Mucosa of descending colon (tissue), 3 donors: ENCODE measurements around the gene RAB26. TPM values are rescaled to one million over a fixed set of nuclear protein-coding genes. Genes with fewer than 3 reads are reported as not detected.

Source experiments
- ATAC-seq: fragments of 200-7000 bp; cut with Tn5 transposase; one replicate; pipeline ENCODE4 v1.9.1; 2020; ENCODE audit warnings: mild to moderate bottlenecking, moderate library complexity
- DNase-seq, 3 donors: peaks; one replicate each; pipeline ENCODE4 v3.0.0-alpha.2; 2020
- H3K36me3 ChIP-seq: fragments of 200-600 bp; one replicate; pipeline ENCODE4 v1.8.0; 2021; ENCODE audit warnings: low read depth, mild to moderate bottlenecking
- H3K4me1 ChIP-seq: fragments of 200-600 bp; one replicate; pipeline ENCODE4 v1.8.0; 2021; ENCODE audit warnings: low read depth, mild to moderate bottlenecking
- H3K4me3 ChIP-seq: fragments of 200-600 bp; one replicate; pipeline ENCODE4 v1.8.0; 2021; ENCODE audit warnings: mild to moderate bottlenecking
- H3K9me3 ChIP-seq: fragments of 200-600 bp; one replicate; pipeline ENCODE4 v1.8.0; 2021; ENCODE audit warnings: mild to moderate bottlenecking
- CTCF ChIP-seq: fragments of 200-600 bp; IDR thresholded peaks from one replicate; pipeline ENCODE4 v1.8.0; 2022; ENCODE audit warnings: antibody characterized with exemption, mild to moderate bottlenecking
- intact Hi-C, 2 donors: fragments of 100-400 bp; cut with DNase I in 1 of 2; cut with micrococcal nuclease in 1 of 2; formaldehyde crosslinking; loops; one replicate each; pipeline versions ENCODE4 v1.11.0 to v1.11.1; 2022; cut with DNase I, micrococcal nuclease
- total RNA-seq, 3 donors: library from RNA; stranded (reverse); fragmentation: NEBNext Ultra II Directional in 2 of 3; extraction: Animal tissue kit (Norgen Biotek cat#: 25700) in 2 of 3; gene quantifications; one replicate each; pipeline versions ENCODE4 v1.2.1 to v1.2.4, GENCODE V29; 2021 to 2023
- donor health status: DM: no; HTN: no; CAD: no; lungs with moderate emphysema.
- donor health status: DM: no; HTN: no; CAD: no.
- donor health status: DM: no; HTN: yes; CAD: no.

The RAB26 gene
- total RNA-seq, 3 donors from 2014 or later: 3.8 to 28.3 (median 15.7) TPM

DNA sequence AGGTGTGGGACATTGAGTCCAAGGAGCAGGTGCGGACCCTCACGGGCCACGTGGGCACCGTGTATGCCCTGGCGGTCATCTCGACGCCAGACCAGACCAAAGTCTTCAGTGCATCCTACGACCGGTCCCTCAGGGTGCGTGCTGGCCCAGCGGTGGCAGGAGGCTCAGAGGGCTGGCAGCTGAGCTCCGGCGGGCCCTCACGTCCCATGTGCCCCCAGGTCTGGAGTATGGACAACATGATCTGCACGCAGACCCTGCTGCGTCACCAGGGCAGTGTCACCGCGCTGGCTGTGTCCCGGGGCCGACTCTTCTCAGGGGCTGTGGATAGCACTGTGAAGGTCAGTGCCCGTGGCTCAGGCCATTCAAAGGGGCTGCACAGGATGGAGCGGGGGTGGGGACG lies 27.6 kb downstream of the RAB26 start:
- Histone ChIP-seq H3K4me1 (no peaks in the 10 kb centered on the region), H3K36me3 (peaks cover 3% of the 10 kb centered on the region), H3K9me3 (no peaks in the 10 kb centered on the region), H3K4me3 (no peak overlapping the region)
- DNase-seq: no peak
- ATAC-seq: no peak
- no peak for TF ChIP-seq CTCF
- intact Hi-C loops: no loop called here

- Histone ChIP-seq H3K4me1 (no peaks in the 10 kb centered on the region), H3K36me3 (peaks cover 3% of the 10 kb centered on the region), H3K4me3 (no peak overlapping the region), H3K9me3 (no peaks in the 10 kb centered on the region)
- intact Hi-C loops: no loop called here
- TF ChIP-seq CTCF: no peak
- ATAC-seq (no peak), DNase-seq (no peak)
Observed at GRCh38 chr16:2177101-2177500, 28.7 kb downstream of the RAB26 start.

- H3K4me3 ChIP-seq: no peak overlapping the region
- ATAC-seq: no peak
- no peak for TF ChIP-seq CTCF
- H3K36me3 ChIP-seq: peaks cover 3% of the 10 kb centered on the region
- no peaks in the 10 kb centered on the region for H3K9me3 ChIP-seq
- intact Hi-C loops: no loop called here
- no peaks in the 10 kb centered on the region for H3K4me1 ChIP-seq
- no peak for DNase-seq
Observed at GRCh38 chr16:2177561-2177960, 29.1 kb downstream of the RAB26 start.

GRCh38 chr16:2178321-2179106 lies 30.1 kb downstream of the RAB26 start:
- H3K4me3 ChIP-seq: no peak overlapping the region
- peak in 1 of 3 donors; percentile 10 for DNase-seq

GRCh38 chr16:2179107-2179501 lies 30.7 kb downstream of the RAB26 start:
- TF ChIP-seq CTCF: no peak
- Histone ChIP-seq H3K4me3 (no peak overlapping the region), H3K9me3 (no peaks in the 10 kb centered on the region), H3K4me1 (no peaks in the 10 kb centered on the region), H3K36me3 (peaks cover 3% of the 10 kb centered on the region)
- ATAC-seq: no peak
- intact Hi-C loops: no loop called here
- no peak for DNase-seq

More at GRCh38 chr16:2178321-2179106, 30.1 kb downstream of the RAB26 start:
- peaks cover 3% of the 10 kb centered on the region for H3K36me3 ChIP-seq
- peak; percentile 18 for ATAC-seq
- no peaks in the 10 kb centered on the region for H3K9me3 ChIP-seq
- TF ChIP-seq CTCF: no peak
- H3K4me1 ChIP-seq: no peaks in the 10 kb centered on the region
- intact Hi-C loops: no loop called here
